Transverse colon (tissue), 4 donors: ENCODE data around the gene ARHGAP1. TPM values are rescaled to one million over a fixed set of nuclear protein-coding genes. Genes with fewer than 3 reads are reported as not detected.

Experiments used
- DNase-seq: peaks from one replicate; pipeline ENCODE4 v3.0.0-alpha.2; 2019
- H3K27ac ChIP-seq, 4 donors: fragments of 200-600 bp; sonication (generic); 2 replicates each; pipeline ENCODE4 v1.5.1; 2016 to 2018; ENCODE audit warnings: inconsistent platforms in 4 of 4
- H3K27me3 ChIP-seq: fragments of 200-600 bp; sonication (generic); 2 replicates; pipeline ENCODE4 v1.5.1; 2017; ENCODE audit warnings: inconsistent platforms
- H3K36me3 ChIP-seq, 4 donors: fragments of 200-600 bp; sonication (generic); 2 replicates each; pipeline ENCODE4 v1.5.1; 2017 to 2019; ENCODE audit warnings: inconsistent platforms in 4 of 4
- H3K4me1 ChIP-seq, 4 donors: fragments of 200-600 bp; sonication (generic); 2 replicates each; pipeline ENCODE4 v1.5.1; 2017 to 2020; ENCODE audit warnings: inconsistent platforms in 4 of 4
- H3K4me3 ChIP-seq, 4 donors: fragments of 200-600 bp; sonication (generic); 1 replicate in 1 of 4; 2 replicates in 3 of 4; pipeline versions ENCODE4 v1.5.1 to v1.6.1; 2017 to 2019; ENCODE audit warnings: inconsistent platforms in 4 of 4
- H3K9me3 ChIP-seq, 2 donors: fragments of 200-600 bp; sonication (generic); 2 replicates each; pipeline ENCODE4 v1.5.1; 2017 to 2019; ENCODE audit warnings: inconsistent platforms in 2 of 2
- EP300 ChIP-seq: sonication (generic); formaldehyde crosslinking; IDR thresholded peaks from one replicate; pipeline ENCODE4 v1.6.1; 2017; ENCODE audit warnings: antibody characterized with exemption, low read depth
- POLR2A ChIP-seq: fragments of 450-650 bp; IDR thresholded peaks from one replicate; pipeline ENCODE4 v1.6.1; 2016; ENCODE audit warnings: antibody characterized with exemption, mild to moderate bottlenecking, moderate library complexity
- POLR2AphosphoS5 ChIP-seq, 3 donors: sonication (generic); formaldehyde crosslinking; IDR thresholded peaks; one replicate each; pipeline ENCODE4 v1.6.1; 2016; ENCODE audit warnings: antibody characterized with exemption in 3 of 3
- WGBS, 2 donors: methylation state at CpG; one replicate each; pipeline ENCODE4 v1.1.5; 2018; ENCODE audit warnings: low coverage in 1 of 2; 5-methylcytosine and 5-hydroxymethylcytosine counted together
- in situ Hi-C, 4 donors: fragments of 200-750 bp; cut with MboI; loops; one replicate each; pipeline versions ENCODE4 v1.15.0 to v1.15.1; 2017; ENCODE audit warnings: low sequenced_read_pairs in 3 of 4, low pct_ligation_motif_present in 1 of 4, low pct_unique_long_range_greater_than_20kb in 1 of 4
- intact Hi-C: fragments of 100-400 bp; cut with DNase I; formaldehyde crosslinking; loops from one replicate; pipeline ENCODE4 v1.15.1; 2023; ENCODE audit warnings: low total_unique reads
- total RNA-seq, 4 donors: library from RNA; depleted of rRNA; stranded (reverse); fragments of >200 nt; gene quantifications; one replicate each; pipeline ENCODE4 v1.1.0, GENCODE V29; 2016
- TF ChIP-seq, protein P1 (sequence below), 5 experiments: fragments of 200-600 bp in 3 of 5; fragments of 450-650 bp in 2 of 5; sonication (generic) in 3 of 5; IDR thresholded peaks; 1 replicate in 2 of 5; 2 replicates in 3 of 5; pipeline ENCODE4 v1.5.1; 2016 to 2017; ENCODE audit warnings: antibody characterized with exemption in 5 of 5, inconsistent platforms in 3 of 5, mild to moderate bottlenecking in 2 of 5, moderate library complexity in 1 of 5

ARHGAP1 gene
- total RNA-seq, 4 donors from 2014 or later, result 48.6 to 69.5 (median 50.9) TPM

DNA sequence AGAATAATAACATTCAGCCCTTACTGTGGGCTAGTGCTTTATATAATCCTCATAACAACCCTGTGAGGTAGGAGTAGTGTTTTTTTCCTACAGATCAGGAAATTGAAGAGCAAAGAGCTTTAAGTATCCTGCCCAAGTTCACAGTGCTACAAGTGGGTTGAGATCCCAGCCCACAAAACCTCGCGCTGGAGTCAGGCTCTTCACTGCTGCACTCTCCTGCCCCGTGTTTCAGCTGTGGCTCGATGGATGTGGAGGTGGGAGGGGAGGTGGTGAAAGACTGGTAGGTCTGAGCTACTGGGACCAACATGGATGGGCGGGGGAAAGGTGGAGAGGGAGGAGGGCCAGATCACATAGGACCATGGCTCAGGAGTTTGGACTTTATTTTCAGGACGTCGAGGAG is 6.5 kb upstream of the ARHGAP1 start:
- H3K9me3 ChIP-seq, result no peaks in the 10 kb centered on the region
- no peak overlapping the region for H3K27ac ChIP-seq
- 86 to 87% methylated on average over 7 of the region's 7 CpGs for WGBS, 2 donors
- intact Hi-C loops, result no loop called here
- TF ChIP-seq POLR2A, result no peak
- TF ChIP-seq, protein P1, sequence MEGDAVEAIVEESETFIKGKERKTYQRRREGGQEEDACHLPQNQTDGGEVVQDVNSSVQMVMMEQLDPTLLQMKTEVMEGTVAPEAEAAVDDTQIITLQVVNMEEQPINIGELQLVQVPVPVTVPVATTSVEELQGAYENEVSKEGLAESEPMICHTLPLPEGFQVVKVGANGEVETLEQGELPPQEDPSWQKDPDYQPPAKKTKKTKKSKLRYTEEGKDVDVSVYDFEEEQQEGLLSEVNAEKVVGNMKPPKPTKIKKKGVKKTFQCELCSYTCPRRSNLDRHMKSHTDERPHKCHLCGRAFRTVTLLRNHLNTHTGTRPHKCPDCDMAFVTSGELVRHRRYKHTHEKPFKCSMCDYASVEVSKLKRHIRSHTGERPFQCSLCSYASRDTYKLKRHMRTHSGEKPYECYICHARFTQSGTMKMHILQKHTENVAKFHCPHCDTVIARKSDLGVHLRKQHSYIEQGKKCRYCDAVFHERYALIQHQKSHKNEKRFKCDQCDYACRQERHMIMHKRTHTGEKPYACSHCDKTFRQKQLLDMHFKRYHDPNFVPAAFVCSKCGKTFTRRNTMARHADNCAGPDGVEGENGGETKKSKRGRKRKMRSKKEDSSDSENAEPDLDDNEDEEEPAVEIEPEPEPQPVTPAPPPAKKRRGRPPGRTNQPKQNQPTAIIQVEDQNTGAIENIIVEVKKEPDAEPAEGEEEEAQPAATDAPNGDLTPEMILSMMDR (IDR thresholded peaks at IDR 0.05), result no peak
- TF ChIP-seq EP300, result no peak
- no peak for TF ChIP-seq POLR2AphosphoS5 (IDR thresholded peaks at IDR 0.05)
- DNase-seq, result no peak
- no peaks in the 10 kb centered on the region for H3K27me3 ChIP-seq
- H3K36me3 ChIP-seq, result peaks cover 0 to 42% (median 20%) of the 10 kb centered on the region in 4 donors
- in situ Hi-C loops, result no loop called here
- H3K4me1 ChIP-seq, result peaks cover 4 to 14% (median 7%) of the 10 kb centered on the region in 4 donors
- H3K4me3 ChIP-seq, result no peak overlapping the region

DNA sequence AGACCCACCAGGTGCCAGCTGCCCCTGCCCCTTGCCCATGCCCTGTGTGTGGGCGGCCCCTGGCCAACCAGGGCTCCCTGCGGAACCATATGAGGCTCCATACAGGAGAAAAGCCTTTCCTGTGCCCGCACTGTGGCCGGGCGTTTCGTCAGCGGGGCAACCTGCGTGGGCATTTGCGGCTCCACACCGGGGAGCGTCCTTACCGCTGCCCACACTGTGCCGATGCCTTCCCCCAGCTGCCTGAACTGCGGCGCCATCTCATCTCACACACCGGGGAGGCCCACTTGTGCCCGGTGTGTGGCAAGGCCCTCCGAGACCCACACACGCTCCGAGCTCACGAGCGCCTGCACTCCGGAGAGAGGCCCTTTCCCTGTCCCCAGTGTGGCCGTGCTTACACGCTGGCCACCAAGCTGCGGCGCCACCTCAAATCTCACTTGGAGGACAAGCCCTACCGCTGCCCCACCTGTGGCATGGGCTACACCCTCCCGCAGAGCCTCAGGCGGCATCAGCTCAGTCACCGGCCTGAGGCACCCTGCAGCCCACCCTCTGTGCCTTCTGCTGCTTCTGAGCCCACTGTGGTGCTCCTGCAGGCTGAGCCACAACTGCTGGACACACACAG is 4.8 kb upstream of the ARHGAP1 start:
- no peak overlapping the region for H3K27ac ChIP-seq
- intact Hi-C loops, result no loop called here
- H3K4me3 ChIP-seq, result no peak overlapping the region
- no peak for DNase-seq
- TF ChIP-seq POLR2AphosphoS5 (IDR thresholded peaks at IDR 0.05), result no peak
- TF ChIP-seq POLR2A, result no peak
- TF ChIP-seq, protein P1 (IDR thresholded peaks at IDR 0.05), result no peak
- TF ChIP-seq EP300, result no peak
- in situ Hi-C loops, result no loop called here
- 98% methylated on average over 21 of the region's 31 CpGs; no CpG with 5 or more reads in 1 of the 2 donors for WGBS, 2 donors
- peaks cover 0 to 42% (median 20%) of the 10 kb centered on the region in 4 donors for H3K36me3 ChIP-seq
- peaks cover 10 to 19% (median 13%) of the 10 kb centered on the region in 4 donors for H3K4me1 ChIP-seq
- no peaks in the 10 kb centered on the region for H3K9me3 ChIP-seq
- no peaks in the 10 kb centered on the region for H3K27me3 ChIP-seq

DNA sequence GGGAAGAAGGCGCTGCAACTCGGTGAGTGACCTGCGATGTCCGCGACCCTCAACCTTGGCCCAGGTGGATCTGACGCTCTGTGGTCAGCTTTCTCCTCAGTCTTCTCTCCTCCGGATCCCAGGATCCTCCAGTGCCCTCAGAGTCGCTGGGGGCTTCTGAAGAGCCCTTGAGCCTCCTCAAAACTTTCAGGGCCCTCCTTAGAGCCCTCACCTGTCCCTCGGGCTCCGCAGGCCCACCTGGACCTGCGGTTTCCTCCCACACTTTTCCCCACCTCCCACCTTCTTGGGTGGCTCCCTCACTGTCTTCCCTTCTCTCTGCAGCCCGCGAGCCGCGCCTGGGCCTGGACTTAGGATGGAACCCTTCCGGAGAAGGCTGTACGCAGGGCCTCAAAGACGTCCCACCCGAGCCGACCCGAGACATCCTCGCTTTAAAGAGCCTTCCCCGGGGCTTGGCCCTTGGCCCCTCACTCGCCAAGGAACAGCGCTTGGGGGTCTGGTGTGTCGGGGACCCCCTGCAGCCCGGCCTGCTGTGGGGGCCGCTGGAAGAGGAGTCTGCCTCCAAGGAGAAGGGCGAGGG is 747 bp upstream of the ARHGAP1 start:
- Histone ChIP-seq H3K27me3 (no peaks in the 10 kb centered on the region), H3K27ac (peak overlapping the region; percentile 91 to 95 (median 92)), H3K4me1 (peaks cover 16 to 49% (median 39%) of the 10 kb centered on the region in 4 donors), H3K4me3 (peak overlapping the region; percentile 67 to 100 (median 99)), H3K9me3 (no peaks in the 10 kb centered on the region), H3K36me3 (peaks cover 0 to 39% (median 17%) of the 10 kb centered on the region in 4 donors)
- no peak for DNase-seq
- 1% methylated on average over 25 of the region's 29 CpGs; no CpG with 5 or more reads in 1 of the 2 donors for WGBS, 2 donors
- intact Hi-C loops, result no loop called here
- TF ChIP-seq, protein P1 (IDR thresholded peaks at IDR 0.05), result no peak
- TF ChIP-seq EP300 (no peak), POLR2A (no peak), POLR2AphosphoS5 (IDR thresholded peaks at IDR 0.05) (no peak)
- in situ Hi-C loops, result no loop called here

DNA sequence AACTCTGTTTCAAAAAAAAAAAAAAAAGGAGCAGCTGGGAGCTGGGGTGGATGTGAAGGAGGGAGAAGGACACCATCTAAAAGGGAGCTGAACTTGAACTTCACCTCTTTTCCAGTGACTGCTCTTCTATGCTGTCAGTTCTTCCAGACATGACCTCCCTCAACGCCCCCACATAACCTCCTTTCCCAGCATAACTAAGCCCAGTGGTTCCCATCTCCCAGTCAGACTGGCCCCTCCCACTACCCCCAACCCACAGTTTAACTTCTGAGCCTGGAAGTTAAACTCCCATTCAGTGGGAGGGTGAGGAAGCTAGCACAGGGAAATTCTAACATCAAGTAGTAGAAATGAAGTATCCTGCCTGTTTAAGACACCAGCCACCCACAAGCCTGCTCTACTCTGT is 1.8 kb downstream of the ARHGAP1 start:
- Histone ChIP-seq H3K4me1 (peaks cover 16 to 53% (median 42%) of the 10 kb centered on the region in 4 donors), H3K27ac (peak overlapping the region in 1 of 4 donors; percentile 21)

More for the DNA sequence above, 1.8 kb downstream of the ARHGAP1 start:
- 78 to 80% methylated on average over 1 of the region's 1 CpG for WGBS, 2 donors
- in situ Hi-C loops (no loop called here), intact Hi-C loops (no loop called here)
- Histone ChIP-seq H3K36me3 (peaks cover 0 to 36% (median 12%) of the 10 kb centered on the region in 4 donors), H3K27me3 (no peaks in the 10 kb centered on the region), H3K9me3 (no peaks in the 10 kb centered on the region), H3K4me3 (no peak overlapping the region)
- TF ChIP-seq EP300 (no peak), POLR2AphosphoS5 (IDR thresholded peaks at IDR 0.05) (no peak), POLR2A (no peak)
- TF ChIP-seq, protein P1 (IDR thresholded peaks at IDR 0.05), result no peak
- DNase-seq, result no peak
